HepG2 (cell line): ENCODE data around the gene HDGFL2. TPM values are rescaled to one million over a fixed set of nuclear protein-coding genes. Genes with fewer than 3 reads are reported as not detected.

Experiments
- ERF ChIP-seq: IDR thresholded peaks from 2 replicates; pipeline ENCODE4 v1.6.1; 2018; ENCODE audit warnings: missing biosample characterization, missing genetic modification reagents
- ETV6 ChIP-seq: sonication (generic); formaldehyde crosslinking; conservative IDR thresholded peaks from 2 replicates; pipeline ENCODE4 v1.4.0; 2020; ENCODE audit warnings: missing genetic modification reagents
- KDM2A ChIP-seq: sonication (generic); formaldehyde crosslinking; IDR thresholded peaks from 2 replicates; pipeline ENCODE4 v1.4.0; 2020; ENCODE audit warnings: low read depth, missing genetic modification reagents, borderline replicate concordance
- MAFF ChIP-seq: IDR thresholded peaks from 2 replicates; pipeline ENCODE4 v1.6.1; 2011; ENCODE audit warnings: low read depth, low read length, improper control_type of control experiment
- MYC ChIP-seq: sonication (generic); formaldehyde crosslinking; IDR thresholded peaks from 2 replicates; pipeline ENCODE4 v1.9.0; 2021; ENCODE audit warnings: missing genetic modification reagents, borderline replicate concordance
- PHB2 ChIP-seq: fragments of 450-650 bp; IDR thresholded peaks from 2 replicates; pipeline ENCODE4 v1.6.1; 2018; ENCODE audit not compliant: partially characterized antibody
- PRDM10 ChIP-seq: sonication (generic); formaldehyde crosslinking; IDR thresholded peaks from 2 replicates; pipeline ENCODE4 v1.4.0; 2020; ENCODE audit warnings: low read depth, missing genetic modification reagents
- RFXAP ChIP-seq: sonication (generic); formaldehyde crosslinking; IDR thresholded peaks from 2 replicates; pipeline ENCODE4 v1.4.0; 2020; ENCODE audit warnings: missing genetic modification reagents, borderline replicate concordance
- SKIL ChIP-seq: sonication (generic); formaldehyde crosslinking; IDR thresholded peaks from 2 replicates; pipeline ENCODE4 v1.8.0; 2022; ENCODE audit warnings: missing genetic modification reagents, mild to moderate bottlenecking, moderate library complexity, borderline replicate concordance
- ZMAT5 ChIP-seq: sonication (generic); formaldehyde crosslinking; IDR thresholded peaks from 2 replicates; pipeline ENCODE4 v1.5.0; 2020; ENCODE audit warnings: mild to moderate bottlenecking, low read depth, missing genetic modification reagents, borderline replicate concordance
- ZNF451 ChIP-seq: sonication (generic); formaldehyde crosslinking; IDR thresholded peaks from 2 replicates; pipeline ENCODE4 v1.5.0; 2020; ENCODE audit warnings: mild to moderate bottlenecking, missing genetic modification reagents
- ZNF562 ChIP-seq: sonication (generic); formaldehyde crosslinking; IDR thresholded peaks from 2 replicates; pipeline ENCODE4 v1.8.0; 2022; ENCODE audit warnings: missing genetic modification reagents, borderline replicate concordance
- ZNF597 ChIP-seq: sonication (generic); formaldehyde crosslinking; IDR thresholded peaks from 2 replicates; pipeline ENCODE4 v1.5.0; 2020; ENCODE audit warnings: missing genetic modification reagents
- ZNF646 ChIP-seq: sonication (generic); formaldehyde crosslinking; IDR thresholded peaks from 2 replicates; pipeline ENCODE4 v1.9.0; 2021; ENCODE audit warnings: mild to moderate bottlenecking, missing genetic modification reagents
- polyA plus RNA-seq, 8 experiments: library from polyadenylated mRNA; depleted of rRNA in 3 of 8; stranded (reverse) in 7 of 8; unstranded in 1 of 8; fragments of >200 nt; fragmentation: Illumina TruSeq in 4 of 8; extraction: Trizol in 4 of 8; gene quantifications; 2 replicates each; pipeline versions ENCODE4 v1.2.1 to v1.2.3, GENCODE V29; 2011 to 2016; ENCODE audit warnings: low read depth in 4 of 8, missing spikeins in 1 of 8, mixed read lengths in 1 of 8; ENCODE audit not compliant: insufficient read depth in 1 of 8
- total RNA-seq, 5 experiments: library from RNA; depleted of rRNA; stranded (reverse); fragments of >200 nt; fragmentation: Illumina TruSeq; extraction: Trizol; gene quantifications; 2 replicates each; pipeline ENCODE4 v1.2.3, GENCODE V29; 2016; ENCODE audit warnings: low read depth in 1 of 5

HDGFL2 gene
- total and polyA plus RNA-seq, 2 of the 13 experiments (the other 11 are each of a cell fraction or from before 2014, with no cell fraction given) = 20.0 to 51.1 TPM

GRCh38 chr19:4521170-4521887 lies 49.2 kb downstream of the HDGFL2 start (continued):
- TF ChIP-seq PRDM10 (CRISPR knock-in tag) (0 out of 2 replicates have a peak, but pooled peaks have one; percentile 32), RFXAP (CRISPR knock-in tag) (no peak), ZMAT5 (CRISPR knock-in tag) (no peak), KDM2A (CRISPR knock-in tag) (peak; percentile 26; the same call in 1 of the 2 replicates), ZNF646 (CRISPR knock-in tag) (no peak), PHB2 (no peak), ERF (CRISPR knock-in tag) (peak; percentile 53; the same call in 1 of the 2 replicates), ZNF562 (CRISPR knock-in tag) (no peak), ZNF451 (CRISPR knock-in tag) (no peak), SKIL (CRISPR knock-in tag) (peak; percentile 75; the same call in 1 of the 2 replicates), MYC (CRISPR knock-in tag) (peak; percentile 50; the same call in 1 of the 2 replicates), ETV6 (no peak), MAFF (no peak), ZNF597 (no peak)
